PC-3 (cell line): Measurements from ENCODE around the gene OR6N2.

Experiments
- CTCF ChIP-seq: fragments of 300-600 bp; sonication (generic); conservative IDR thresholded peaks from 2 replicates; pipeline ENCODE4 v1.5.1; 2017; ENCODE audit warnings: antibody characterized with exemption, low read depth, mild to moderate bottlenecking, low read length
- EZH2 ChIP-seq: fragments of 300-600 bp; sonication (generic); IDR thresholded peaks from one replicate; pipeline ENCODE4 v1.6.1; 2017; ENCODE audit warnings: antibody characterized with exemption, mild to moderate bottlenecking, low read length; ENCODE audit not compliant: unreplicated experiment

GRCh38 chr1:158732524-158732923, 48.5 kb downstream of the OR6N2 start:
- no peak for TF ChIP-seq CTCF
- no peak for TF ChIP-seq EZH2
